Mammary epithelial cell (primary cell): ENCODE results near the gene ITGAL.

Experiments
- EZH2 ChIP-seq: IDR thresholded peaks from 2 replicates; pipeline ENCODE4 v1.6.1; 2012; ENCODE audit warnings: low read length, inconsistent platforms, borderline replicate concordance
- TF ChIP-seq, protein P1 (sequence below), 2 donors: IDR thresholded peaks in 1 of 2; conservative IDR thresholded peaks in 1 of 2; 2 replicates each; pipeline ENCODE4 v1.5.1; 2011 to 2012; ENCODE audit warnings: inconsistent platforms in 2 of 2, low read length in 2 of 2, mild to moderate bottlenecking in 2 of 2, control low read depth in 1 of 2, low read depth in 1 of 2; ENCODE audit not compliant: insufficient read depth in 1 of 2; ENCODE audit errors: extremely low read depth in 1 of 2

DNA sequence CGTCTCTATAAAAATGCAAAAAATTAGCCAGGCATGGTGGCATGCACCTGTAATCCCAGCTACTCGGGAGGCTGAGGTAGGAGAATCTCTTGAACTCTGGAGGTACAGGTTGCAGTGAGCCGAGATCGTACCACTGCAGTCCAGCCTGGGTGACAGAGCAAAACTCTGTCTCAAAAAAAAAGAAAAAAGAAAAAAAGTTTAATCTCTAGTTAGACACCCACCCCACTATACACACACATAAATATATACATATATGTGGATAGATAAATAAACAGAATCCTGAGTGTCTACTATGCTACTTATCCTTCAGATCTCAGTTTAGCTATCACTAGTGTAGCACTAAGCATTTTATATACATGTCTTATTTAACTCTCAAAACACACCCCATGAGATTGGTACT is 18.7 kb downstream of the ITGAL start:
- TF ChIP-seq, protein P1, sequence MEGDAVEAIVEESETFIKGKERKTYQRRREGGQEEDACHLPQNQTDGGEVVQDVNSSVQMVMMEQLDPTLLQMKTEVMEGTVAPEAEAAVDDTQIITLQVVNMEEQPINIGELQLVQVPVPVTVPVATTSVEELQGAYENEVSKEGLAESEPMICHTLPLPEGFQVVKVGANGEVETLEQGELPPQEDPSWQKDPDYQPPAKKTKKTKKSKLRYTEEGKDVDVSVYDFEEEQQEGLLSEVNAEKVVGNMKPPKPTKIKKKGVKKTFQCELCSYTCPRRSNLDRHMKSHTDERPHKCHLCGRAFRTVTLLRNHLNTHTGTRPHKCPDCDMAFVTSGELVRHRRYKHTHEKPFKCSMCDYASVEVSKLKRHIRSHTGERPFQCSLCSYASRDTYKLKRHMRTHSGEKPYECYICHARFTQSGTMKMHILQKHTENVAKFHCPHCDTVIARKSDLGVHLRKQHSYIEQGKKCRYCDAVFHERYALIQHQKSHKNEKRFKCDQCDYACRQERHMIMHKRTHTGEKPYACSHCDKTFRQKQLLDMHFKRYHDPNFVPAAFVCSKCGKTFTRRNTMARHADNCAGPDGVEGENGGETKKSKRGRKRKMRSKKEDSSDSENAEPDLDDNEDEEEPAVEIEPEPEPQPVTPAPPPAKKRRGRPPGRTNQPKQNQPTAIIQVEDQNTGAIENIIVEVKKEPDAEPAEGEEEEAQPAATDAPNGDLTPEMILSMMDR (conservative IDR thresholded peaks at IDR 0.05 in 1 of 2, IDR thresholded peaks at IDR 0.05 in 1 of 2; ENCODE audit: extremely low read depth in 1 of 2, insufficient read depth in 1 of 2, low read depth in 1 of 2, low read length in 2 of 2): no peak
- TF ChIP-seq EZH2: no peak
